RPMI8226 (cell line): ENCODE measurements around the gene OR8A1.
"Not testable (repeated sequence)": the region's sequence is repeated elsewhere in the genome, so short reads cannot be mapped to it uniquely, and the experiment has no call there.

Source experiments
- DNase-seq: peaks from one replicate; pipeline ENCODE4 v3.0.0-alpha.2; 2015

OR8A1 gene

DNA sequence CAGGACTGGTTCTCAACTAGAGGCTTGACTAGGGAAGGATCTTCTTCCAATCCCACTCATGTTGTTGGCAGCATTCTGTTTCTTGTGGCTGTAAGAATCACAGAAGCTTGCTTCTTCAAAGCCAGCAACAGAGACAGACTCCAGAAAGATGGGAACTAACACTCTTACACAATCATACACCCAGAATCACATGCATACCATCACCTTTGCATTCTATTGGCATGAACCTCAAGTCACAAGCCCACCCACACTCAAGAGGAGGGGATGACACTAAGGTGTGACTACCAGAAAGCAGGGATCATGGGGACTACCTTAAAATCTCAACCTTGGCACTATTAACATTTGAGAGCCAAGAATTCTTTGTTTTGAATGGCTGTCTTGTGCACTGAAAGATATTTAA is 27.8 kb downstream of the OR8A1 start:
- DNase-seq = no peak

DNA sequence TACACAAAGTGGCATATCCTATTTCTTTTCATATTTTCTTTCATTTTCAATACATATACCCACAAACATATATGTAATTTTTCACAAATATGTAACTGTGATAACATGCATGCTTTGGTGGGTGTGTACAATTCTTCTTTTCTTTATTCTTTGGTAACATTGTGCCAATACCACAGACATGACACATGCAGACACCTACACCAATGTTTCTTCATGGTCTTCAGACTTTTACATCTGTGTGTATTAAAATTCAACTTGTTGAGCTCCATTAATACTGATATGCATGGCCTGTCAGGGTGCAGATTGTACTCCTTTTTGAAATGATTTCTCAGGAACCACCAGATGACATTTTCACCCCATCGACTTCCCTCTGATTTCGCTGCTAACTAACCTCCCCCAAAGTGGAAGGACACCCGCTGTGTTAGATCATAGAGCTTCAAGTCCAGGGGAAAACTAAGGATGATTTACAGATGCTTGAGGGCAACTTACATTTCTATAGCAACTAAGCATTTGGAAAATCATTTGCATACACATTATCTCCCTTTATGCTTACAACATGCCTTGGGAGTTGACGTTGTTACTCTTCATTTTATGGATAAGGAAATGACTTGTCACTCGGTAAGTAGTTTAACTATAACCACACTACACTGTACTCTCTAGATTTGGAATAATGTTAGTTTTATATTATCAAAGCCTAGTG is 31.0 kb downstream of the OR8A1 start:
- DNase-seq = no peak

DNA sequence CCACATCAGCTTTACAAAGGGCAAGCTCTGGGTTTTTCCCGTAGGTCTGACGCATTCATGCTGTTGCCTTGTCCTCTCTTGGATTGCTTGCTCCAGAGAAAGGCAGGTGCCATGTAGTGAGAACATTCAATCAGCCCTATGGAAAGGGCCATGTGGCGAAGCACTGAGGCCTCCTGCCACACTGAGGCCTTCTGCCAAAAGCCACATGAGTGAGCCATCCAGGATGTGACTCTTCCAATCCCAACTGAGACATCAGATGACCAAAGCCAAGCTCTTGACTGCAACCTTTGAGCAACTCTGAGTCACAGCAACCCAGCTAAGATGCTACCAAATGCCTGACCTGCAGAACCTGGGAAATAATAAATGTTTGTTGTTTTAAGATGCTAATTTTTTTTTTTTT is 32.4 kb downstream of the OR8A1 start:
- no peak for DNase-seq

DNA sequence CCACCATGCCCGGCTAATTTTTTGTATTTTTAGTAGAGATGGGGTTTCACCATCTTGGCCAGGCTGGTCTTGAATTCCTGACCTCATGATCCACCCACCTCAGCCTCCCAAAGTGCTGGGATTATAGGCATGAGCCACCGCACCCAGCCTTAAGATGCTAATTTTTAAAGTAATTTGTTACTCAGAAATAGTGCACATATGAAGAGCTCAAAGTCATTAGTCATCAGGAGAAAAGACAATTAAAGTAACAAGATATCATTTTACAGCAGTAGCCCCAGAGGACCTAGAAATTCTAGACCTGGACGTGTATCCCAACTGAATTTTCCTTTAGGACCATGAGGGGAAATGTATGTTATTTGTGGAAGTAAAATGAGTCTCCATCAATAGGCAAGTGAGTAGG is 32.9 kb downstream of the OR8A1 start:
- DNase-seq = not testable (repeated sequence)

DNA sequence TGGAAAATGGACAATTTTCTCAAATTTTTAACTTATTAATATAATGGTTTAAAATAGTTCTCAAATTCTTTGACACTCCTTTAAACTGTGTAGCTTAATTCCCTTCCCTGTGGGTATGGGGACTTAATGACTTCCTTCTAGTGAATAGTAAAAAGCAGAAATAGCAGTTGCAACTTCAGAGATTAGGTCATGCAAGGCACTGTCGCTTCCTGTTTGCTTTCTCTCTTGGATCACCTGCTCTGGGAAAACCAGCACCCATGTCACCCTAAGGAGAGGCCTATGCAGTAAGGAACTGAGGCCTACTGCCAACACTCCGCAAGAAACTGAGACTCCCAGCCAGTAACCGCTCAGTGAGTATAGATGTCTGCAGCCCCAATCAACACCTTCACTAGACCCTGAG is 35.9 kb downstream of the OR8A1 start:
- DNase-seq = no peak

DNA sequence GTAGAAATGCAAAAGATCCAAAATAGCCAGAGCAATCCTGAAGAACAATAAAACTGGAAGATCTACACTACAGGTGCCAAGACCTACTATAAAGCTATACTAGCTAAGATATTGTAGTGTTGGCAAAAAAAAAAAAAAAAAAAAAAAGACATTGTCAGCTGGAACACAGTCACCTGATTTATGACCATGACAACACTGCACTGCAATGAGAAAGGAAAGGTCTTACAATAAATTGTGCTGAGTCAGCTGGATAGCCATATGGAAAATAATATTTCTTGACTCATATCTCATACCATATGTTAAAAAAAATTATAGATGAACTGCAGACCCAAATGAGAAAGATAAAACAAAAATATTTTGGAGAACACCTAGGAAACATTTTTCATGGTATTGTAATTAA is 38.4 kb downstream of the OR8A1 start:
- no peak for DNase-seq

DNA sequence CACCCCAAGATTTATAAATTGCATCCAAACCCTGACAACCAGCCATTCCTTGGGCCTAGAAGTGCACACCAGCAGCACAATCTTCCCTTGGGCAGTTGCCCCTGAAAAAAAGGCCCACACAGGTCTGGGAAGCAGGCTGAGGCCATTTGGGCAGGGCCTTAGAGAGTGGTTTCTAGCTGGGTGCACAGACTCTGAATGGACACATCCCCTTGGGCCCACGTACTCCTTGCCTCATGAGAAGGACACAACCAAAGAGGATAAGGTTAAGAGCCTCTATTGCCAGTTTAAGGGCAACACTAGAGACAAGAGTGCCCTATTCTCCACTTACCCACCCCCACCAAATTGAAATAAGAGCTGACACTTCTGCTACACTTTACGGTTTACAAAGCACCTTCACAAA is 40.5 kb downstream of the OR8A1 start:
- no peak for DNase-seq

DNA sequence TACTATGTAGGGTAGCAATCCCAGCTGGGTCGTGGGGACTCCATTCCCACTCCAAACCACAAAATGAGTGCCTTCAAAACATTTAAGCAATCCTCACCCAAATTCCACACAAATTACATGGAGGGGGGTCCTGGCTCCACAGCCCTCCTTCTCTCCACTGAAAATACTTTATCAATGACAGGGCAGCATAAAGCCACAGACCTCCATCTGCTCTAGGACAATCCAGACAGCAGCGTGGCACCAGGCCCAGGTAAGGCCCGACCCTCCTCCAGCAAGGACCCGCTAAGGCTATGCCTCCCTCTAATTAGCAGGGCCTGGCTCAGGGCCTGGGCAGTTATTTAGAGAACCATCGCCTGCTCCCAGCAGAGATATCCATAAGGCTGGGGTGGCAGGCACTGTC is 41.3 kb downstream of the OR8A1 start, which contains the start of gene PANX3:
PANX3 (plus strand) TSS at position 365 of the 400 bp plus-strand sequence. CDS start 129 bp downstream, outside the sequence.
- DNase-seq = no peak

DNA sequence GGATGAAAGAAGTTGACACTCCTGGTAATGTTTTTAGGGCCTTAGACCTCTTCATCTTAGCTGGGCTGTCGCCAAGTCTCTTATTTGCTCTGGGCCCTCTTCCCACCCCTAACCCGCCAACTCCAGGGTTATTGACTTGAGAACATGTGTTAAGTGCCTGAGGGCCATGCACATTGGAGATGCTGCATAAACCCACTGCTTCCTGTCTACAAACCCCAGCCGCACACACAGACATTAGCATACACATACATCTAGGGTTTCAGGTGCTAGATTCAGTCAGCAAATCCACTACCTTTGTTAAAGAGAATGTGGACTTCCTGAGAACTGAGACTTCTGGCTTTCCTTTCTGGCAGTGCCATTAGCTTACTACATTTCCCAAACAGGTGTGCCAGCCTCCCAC is 42.2 kb downstream of the OR8A1 start:
- DNase-seq = peak; percentile 12

DNA sequence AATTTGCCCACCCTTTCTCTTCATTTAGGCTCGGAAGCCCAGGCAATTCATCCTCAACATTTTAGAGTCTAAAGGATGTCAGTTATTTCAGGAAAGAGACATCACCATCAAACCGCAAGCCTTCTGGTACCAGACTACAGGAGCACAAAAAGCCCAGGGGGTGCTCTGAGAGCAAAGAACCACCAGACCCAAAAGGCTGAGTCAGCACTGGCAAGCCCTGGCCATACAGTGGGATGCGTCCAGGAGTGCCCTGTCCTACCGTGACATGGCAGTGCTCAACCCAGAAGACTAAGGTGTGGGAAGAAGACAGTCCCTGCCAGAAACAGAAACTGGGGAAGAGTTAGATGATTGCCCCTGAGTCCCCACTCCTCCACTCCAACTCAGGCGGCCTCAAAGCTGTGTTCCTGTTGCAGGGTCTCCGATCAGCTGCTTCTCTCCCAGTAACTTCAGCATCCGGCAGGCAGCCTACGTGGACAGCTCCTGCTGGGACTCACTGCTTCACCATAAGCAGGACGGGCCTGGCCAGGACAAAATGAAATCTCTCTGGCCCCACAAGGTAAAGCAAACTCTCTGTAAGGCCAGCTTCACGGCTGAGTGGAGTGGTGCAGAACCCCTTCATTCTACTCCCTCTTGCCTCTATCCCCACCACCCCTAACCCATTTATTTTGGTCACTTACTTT is 42.9 kb downstream of the OR8A1 start:
- no peak for DNase-seq

DNA sequence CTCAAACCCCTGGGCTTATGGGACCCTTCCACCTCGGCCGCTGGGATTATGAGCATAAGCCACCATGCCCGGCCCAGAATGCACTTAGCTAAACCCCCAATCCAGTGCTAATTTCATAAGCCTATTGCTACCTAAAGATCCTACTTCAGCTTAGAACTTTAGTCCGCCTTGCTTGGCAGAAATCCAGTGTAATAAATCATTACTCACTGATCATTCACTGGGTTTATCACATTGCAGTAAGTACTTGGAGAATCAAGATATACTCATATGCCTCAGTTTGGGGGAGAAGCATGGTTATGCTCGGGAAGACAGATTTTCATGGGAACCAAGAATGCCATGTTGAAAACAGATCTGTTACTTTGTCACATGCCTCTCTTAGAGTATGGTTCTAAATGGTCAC is 49.1 kb downstream of the OR8A1 start:
- DNase-seq = no peak
